PC-3 (cell line): ENCODE data around the gene COLEC12. TPM values are rescaled to one million over a fixed set of nuclear protein-coding genes. Genes with fewer than 3 reads are reported as not detected.

Experiments used
- ATAC-seq: fragments of 200-7000 bp; cut with Tn5 transposase; 2 replicates; pipeline ENCODE4 v1.9.1; 2020; ENCODE audit warnings: mild to moderate bottlenecking, moderate library complexity
- BruUV-seq: library from RNA; stranded (reverse); fragments of 400-500 nt; replicated peaks from 2 replicates; lab custom pipeline; 2021; lab: Mats Ljungman, UMichigan
- CTCF ChIA-PET: fragments of 300-600 bp; sonication (Branson Sonifier 250); formaldehyde crosslinking; loops from one replicate; lab custom pipeline; 2022; ENCODE audit warnings: antibody characterized with exemption; lab: Charles Lee
- POLR2A ChIA-PET: fragments of 300-600 bp; sonication (Branson Sonifier 250); formaldehyde crosslinking; loops from one replicate; lab custom pipeline; 2022; ENCODE audit warnings: antibody characterized with exemption; ENCODE audit not compliant: unreplicated experiment; lab: Charles Lee
- DNase-seq: peaks from one replicate; pipeline ENCODE4 v3.0.0-alpha.2; 2015
- H2AFZ ChIP-seq: fragments of 300-600 bp; sonication (generic); 2 replicates; pipeline ENCODE4 v1.6.0; 2016; ENCODE audit warnings: antibody characterized with exemption, low read length
- H3F3A ChIP-seq: fragments of 300-600 bp; sonication (generic); one replicate; pipeline ENCODE4 v1.6.0; 2017; ENCODE audit warnings: antibody characterized with exemption, low read length, control low read depth, mild to moderate bottlenecking; ENCODE audit not compliant: unreplicated experiment
- H3K27ac ChIP-seq: fragments of 300-600 bp; sonication (generic); 2 replicates; pipeline ENCODE4 v1.5.1; 2016; ENCODE audit warnings: mild to moderate bottlenecking, low read length
- H3K27me3 ChIP-seq: fragments of 300-600 bp; sonication (generic); 2 replicates; pipeline ENCODE4 v1.6.1; 2016; ENCODE audit warnings: low read length, mixed read lengths
- H3K36me3 ChIP-seq: fragments of 300-600 bp; sonication (generic); 2 replicates; pipeline ENCODE4 v1.6.1; 2016; ENCODE audit warnings: low read depth, mixed run types, low read length, mixed read lengths
- H3K4me1 ChIP-seq: fragments of 300-600 bp; sonication (generic); 2 replicates; pipeline ENCODE4 v1.5.1; 2016; ENCODE audit warnings: low read length; ENCODE audit not compliant: insufficient read depth
- H3K4me2 ChIP-seq: fragments of 300-600 bp; sonication (generic); 2 replicates; pipeline ENCODE4 v1.6.0; 2016; ENCODE audit warnings: low read length
- H3K4me3 ChIP-seq: fragments of 300-600 bp; sonication (generic); 2 replicates; pipeline ENCODE4 v1.5.1; 2016; ENCODE audit warnings: mild to moderate bottlenecking, low read length, mixed read lengths
- H3K79me2 ChIP-seq: fragments of 300-600 bp; sonication (generic); 2 replicates; pipeline ENCODE4 v1.6.1; 2017; ENCODE audit warnings: low read length, mixed read lengths
- H3K9ac ChIP-seq: fragments of 300-600 bp; sonication (generic); 2 replicates; pipeline ENCODE4 v1.6.0; 2016; ENCODE audit warnings: mild to moderate bottlenecking, low read length
- H3K9me2 ChIP-seq: fragments of 300-600 bp; sonication (generic); replicated peaks from 2 replicates; pipeline ENCODE4 v1.6.1; 2016; ENCODE audit warnings: mixed run types, low read length, mixed read lengths
- H3K9me3 ChIP-seq: fragments of 300-600 bp; sonication (generic); 2 replicates; pipeline ENCODE4 v1.6.1; 2016; ENCODE audit warnings: low read length, mixed read lengths
- H4K20me1 ChIP-seq: fragments of 300-600 bp; sonication (generic); 2 replicates; pipeline ENCODE4 v1.6.1; 2016; ENCODE audit warnings: low read length, mixed read lengths
- CTCF ChIP-seq: fragments of 300-600 bp; sonication (generic); conservative IDR thresholded peaks from 2 replicates; pipeline ENCODE4 v1.5.1; 2017; ENCODE audit warnings: antibody characterized with exemption, low read depth, mild to moderate bottlenecking, low read length
- EZH2 ChIP-seq: fragments of 300-600 bp; sonication (generic); IDR thresholded peaks from one replicate; pipeline ENCODE4 v1.6.1; 2017; ENCODE audit warnings: antibody characterized with exemption, mild to moderate bottlenecking, low read length; ENCODE audit not compliant: unreplicated experiment
- EZH2phosphoT487 ChIP-seq: fragments of 300-600 bp; sonication (generic); IDR thresholded peaks from 2 replicates; pipeline ENCODE4 v1.6.1; 2018; ENCODE audit warnings: mild to moderate bottlenecking, antibody characterized with exemption, low read length, borderline replicate concordance
- intact Hi-C: fragments of 100-400 bp; cut with micrococcal nuclease; formaldehyde crosslinking; loops from 2 replicates; pipeline ENCODE4 v1.9.0; 2023
- total RNA-seq: library from RNA; depleted of rRNA; stranded (reverse); fragments of >200 nt; gene quantifications from 2 replicates; pipeline ENCODE4 v1.2.3, GENCODE V29; 2014

COLEC12 gene
- total RNA-seq, 1 experiment from 2014 or later, result 0.04 TPM

GRCh38 chr18:518081-518480 is 17.6 kb upstream of the COLEC12 start:
- Histone ChIP-seq H3K27ac (no peak overlapping the region), H3K9ac (no peak overlapping the region), H3K4me3 (no peak overlapping the region), H3K4me2 (no peak overlapping the region), H3K9me3 (no peaks in the 10 kb centered on the region), H3K9me2 (no peaks in the 10 kb centered on the region), H4K20me1 (no peaks in the 10 kb centered on the region), H2AFZ (no peak overlapping the region), H3K79me2 (no peaks in the 10 kb centered on the region), H3K36me3 (no peaks in the 10 kb centered on the region), H3K27me3 (no peaks in the 10 kb centered on the region), H3F3A (no peaks in the 10 kb centered on the region), H3K4me1 (peaks cover 8% of the 10 kb centered on the region)
- no TSS peak for BruUV-seq
- DNase-seq (no peak), ATAC-seq (no peak)
- TF ChIP-seq CTCF (no peak), EZH2phosphoT487 (no peak), EZH2 (no peak)
- ChIA-PET POLR2A (no interaction called here), CTCF (no interaction called here)
- intact Hi-C loops, result no loop called here

- intact Hi-C loops, result no loop called here
- Histone ChIP-seq H3K4me1 (peaks cover 8% of the 10 kb centered on the region), H3K79me2 (no peaks in the 10 kb centered on the region), H3K36me3 (no peaks in the 10 kb centered on the region), H3K4me2 (no peak overlapping the region), H3K9me2 (no peaks in the 10 kb centered on the region), H3F3A (no peaks in the 10 kb centered on the region), H3K4me3 (no peak overlapping the region), H4K20me1 (no peaks in the 10 kb centered on the region), H2AFZ (no peak overlapping the region), H3K9ac (no peak overlapping the region), H3K27me3 (no peaks in the 10 kb centered on the region), H3K27ac (no peak overlapping the region), H3K9me3 (no peaks in the 10 kb centered on the region)
- ATAC-seq (no peak; the same call in 1 of the 2 replicates), DNase-seq (peak; percentile 32)
- BruUV-seq, result no TSS peak
- ChIA-PET CTCF (no interaction called here), POLR2A (no interaction called here)
- TF ChIP-seq EZH2phosphoT487 (no peak), CTCF (no peak), EZH2 (no peak)
These were observed 15.3 kb upstream of the COLEC12 start for GRCh38 chr18:515838-516237.

- Histone ChIP-seq H3K9me2 (no peaks in the 10 kb centered on the region), H3K4me1 (peaks cover 8% of the 10 kb centered on the region), H2AFZ (no peak overlapping the region), H3K9me3 (no peaks in the 10 kb centered on the region), H4K20me1 (no peaks in the 10 kb centered on the region), H3K27ac (no peak overlapping the region), H3F3A (no peaks in the 10 kb centered on the region), H3K4me2 (peak overlapping the region; percentile 36; the same call in 1 of the 2 replicates), H3K27me3 (no peaks in the 10 kb centered on the region), H3K79me2 (no peaks in the 10 kb centered on the region), H3K9ac (no peak overlapping the region), H3K36me3 (no peaks in the 10 kb centered on the region), H3K4me3 (no peak overlapping the region)
- ATAC-seq, result no peak
- POLR2A ChIA-PET, result no interaction called here
- intact Hi-C loops, result no loop called here
- CTCF ChIA-PET, result no interaction called here
- BruUV-seq, result no TSS peak
- TF ChIP-seq EZH2, result no peak
- TF ChIP-seq EZH2phosphoT487, result no peak
- no peak for TF ChIP-seq CTCF
- DNase-seq, result no peak
These were observed 14.8 kb upstream of the COLEC12 start for GRCh38 chr18:515156-515815.
